HL-60 (cell line): ENCODE results near the gene LRRC74A.

ENCODE experiments used
- DNase-seq, 2 experiments: peaks; one replicate each; pipeline ENCODE4 v3.0.0-alpha.2; 2010 to 2020; ENCODE audit warnings: low read depth in 1 of 2, low spot score in 1 of 2
- H3K27ac ChIP-seq: fragments of 250-450 bp; sonication (Bioruptor Pico); replicated peaks from 2 replicates; pipeline ENCODE4 v1.5.1; 2020; ENCODE audit warnings: mild to moderate bottlenecking, moderate library complexity
- H3K27me3 ChIP-seq: fragments of 250-450 bp; sonication (Bioruptor Pico); 2 replicates; pipeline ENCODE4 v1.5.1; 2021; ENCODE audit warnings: mild to moderate bottlenecking, moderate library complexity; ENCODE audit not compliant: insufficient read depth, poor library complexity, severe bottlenecking
- H3K4me3 ChIP-seq: replicated peaks from 2 replicates; pipeline ENCODE4 v1.5.1; 2011; ENCODE audit warnings: mild to moderate bottlenecking, control low read depth, low read length; ENCODE audit not compliant: insufficient read depth
- CTCF ChIP-seq: IDR thresholded peaks from one replicate; pipeline ENCODE4 v1.5.1; 2011; ENCODE audit warnings: low read length, control low read depth, inconsistent platforms; ENCODE audit not compliant: insufficient read depth
- GABPA ChIP-seq: IDR thresholded peaks from 2 replicates; pipeline ENCODE4 v1.6.1; 2012; ENCODE audit warnings: low read depth
- POLR2AphosphoS5 ChIP-seq: IDR thresholded peaks from 2 replicates; pipeline ENCODE4 v1.6.1; 2012; ENCODE audit warnings: low read depth
- SPI1 ChIP-seq: IDR thresholded peaks from 2 replicates; pipeline ENCODE4 v1.6.1; 2012; ENCODE audit warnings: low read depth, mild to moderate bottlenecking, borderline replicate concordance
- long read RNA-seq: library from polyadenylated mRNA; unstranded; transcript quantifications from one replicate; pipeline ENCODE4 v2.0.0, GENCODE V29; 2020
- TF ChIP-seq, protein P1 (sequence below): IDR thresholded peaks from 2 replicates; pipeline ENCODE4 v1.6.1; 2012; ENCODE audit warnings: low read depth; ENCODE audit not compliant: insufficient replicate concordance

LRRC74A gene
- long read RNA-seq = 0 reads

DNA sequence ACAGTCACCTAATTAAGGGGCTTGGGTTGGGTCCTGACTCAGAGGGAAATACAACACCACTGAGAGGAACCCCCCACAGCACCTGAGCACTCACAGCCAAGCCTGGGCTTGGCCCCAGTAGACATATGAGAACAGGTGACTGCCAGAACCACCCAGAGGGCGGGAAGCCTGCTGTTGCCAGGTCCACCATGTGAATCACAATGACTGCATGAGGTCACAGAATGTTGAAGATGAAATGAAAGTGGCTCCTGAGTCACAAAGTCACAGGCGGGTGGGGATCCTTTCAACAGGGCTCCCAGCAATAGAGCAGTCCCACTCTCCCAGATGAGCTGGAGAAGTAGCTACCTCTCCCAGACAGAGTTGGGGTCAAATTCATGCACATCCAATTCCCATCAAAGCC lies at the start of gene LRRC74A:
Gene LRRC74A (plus strand): TSS at position 287 of the 400 bp plus-strand sequence. CDS start 290 bp downstream, outside the sequence.
- no peak for DNase-seq
- no peak within 1 kb of the TSS for H3K4me3 ChIP-seq
- TF ChIP-seq CTCF = no peak
- TF ChIP-seq GABPA = no peak
- TF ChIP-seq SPI1 = no peak
- TF ChIP-seq POLR2AphosphoS5 = no peak
- TF ChIP-seq, protein P1, sequence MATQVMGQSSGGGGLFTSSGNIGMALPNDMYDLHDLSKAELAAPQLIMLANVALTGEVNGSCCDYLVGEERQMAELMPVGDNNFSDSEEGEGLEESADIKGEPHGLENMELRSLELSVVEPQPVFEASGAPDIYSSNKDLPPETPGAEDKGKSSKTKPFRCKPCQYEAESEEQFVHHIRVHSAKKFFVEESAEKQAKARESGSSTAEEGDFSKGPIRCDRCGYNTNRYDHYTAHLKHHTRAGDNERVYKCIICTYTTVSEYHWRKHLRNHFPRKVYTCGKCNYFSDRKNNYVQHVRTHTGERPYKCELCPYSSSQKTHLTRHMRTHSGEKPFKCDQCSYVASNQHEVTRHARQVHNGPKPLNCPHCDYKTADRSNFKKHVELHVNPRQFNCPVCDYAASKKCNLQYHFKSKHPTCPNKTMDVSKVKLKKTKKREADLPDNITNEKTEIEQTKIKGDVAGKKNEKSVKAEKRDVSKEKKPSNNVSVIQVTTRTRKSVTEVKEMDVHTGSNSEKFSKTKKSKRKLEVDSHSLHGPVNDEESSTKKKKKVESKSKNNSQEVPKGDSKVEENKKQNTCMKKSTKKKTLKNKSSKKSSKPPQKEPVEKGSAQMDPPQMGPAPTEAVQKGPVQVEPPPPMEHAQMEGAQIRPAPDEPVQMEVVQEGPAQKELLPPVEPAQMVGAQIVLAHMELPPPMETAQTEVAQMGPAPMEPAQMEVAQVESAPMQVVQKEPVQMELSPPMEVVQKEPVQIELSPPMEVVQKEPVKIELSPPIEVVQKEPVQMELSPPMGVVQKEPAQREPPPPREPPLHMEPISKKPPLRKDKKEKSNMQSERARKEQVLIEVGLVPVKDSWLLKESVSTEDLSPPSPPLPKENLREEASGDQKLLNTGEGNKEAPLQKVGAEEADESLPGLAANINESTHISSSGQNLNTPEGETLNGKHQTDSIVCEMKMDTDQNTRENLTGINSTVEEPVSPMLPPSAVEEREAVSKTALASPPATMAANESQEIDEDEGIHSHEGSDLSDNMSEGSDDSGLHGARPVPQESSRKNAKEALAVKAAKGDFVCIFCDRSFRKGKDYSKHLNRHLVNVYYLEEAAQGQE = no peak
- H3K27me3 ChIP-seq = no peaks in the 10 kb centered on the region
- no peak within 1 kb of the TSS for H3K27ac ChIP-seq

DNA sequence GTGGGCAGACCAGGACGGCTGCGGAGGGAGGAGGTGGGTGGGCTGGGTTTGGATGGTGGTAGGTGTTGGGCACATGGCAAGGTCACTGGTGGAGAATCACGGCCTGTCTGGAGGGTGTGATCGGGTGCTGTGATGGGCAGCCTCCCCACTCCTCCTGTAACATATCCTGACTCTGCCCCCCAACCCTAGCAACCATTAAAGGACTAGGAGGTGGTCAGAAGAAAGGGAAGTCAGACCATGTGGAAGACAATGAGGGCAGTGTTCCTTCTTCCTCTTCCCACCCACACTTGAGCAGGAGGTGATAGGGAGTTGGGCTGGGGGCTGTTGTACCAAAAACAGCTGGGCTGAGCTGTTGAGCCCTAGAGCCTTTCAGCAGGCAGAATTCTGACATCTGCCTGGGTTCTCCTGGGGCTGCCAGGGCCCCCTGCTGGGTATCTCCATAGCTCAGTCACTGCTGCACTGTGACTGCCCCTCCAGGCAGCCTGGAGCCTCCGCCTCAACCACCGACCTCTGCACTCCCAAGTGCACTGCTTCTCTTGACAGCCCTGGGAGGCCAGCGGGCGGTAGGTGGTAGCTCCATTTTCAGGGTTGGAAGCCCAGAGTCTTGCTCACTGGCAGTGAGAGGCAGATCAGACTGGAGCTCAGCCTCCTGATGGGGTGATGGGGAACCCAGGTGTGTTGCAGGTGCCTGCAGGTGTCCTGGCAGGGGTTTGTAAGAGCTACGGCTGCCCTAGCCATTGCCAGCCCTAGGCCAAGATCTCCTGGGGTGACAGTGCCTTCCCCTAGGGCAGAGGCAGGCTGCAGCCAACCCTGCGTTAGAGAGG lies 49.6 kb upstream of the LRRC74A start:
- H3K27me3 ChIP-seq = no peaks in the 10 kb centered on the region
- TF ChIP-seq CTCF (no peak), SPI1 (peak; percentile 31; the same call in 1 of the 2 replicates)
- peak in 1 of 2 experiments; percentile 44 for DNase-seq
- no peak overlapping the region for H3K4me3 ChIP-seq
- no peak overlapping the region for H3K27ac ChIP-seq

DNA sequence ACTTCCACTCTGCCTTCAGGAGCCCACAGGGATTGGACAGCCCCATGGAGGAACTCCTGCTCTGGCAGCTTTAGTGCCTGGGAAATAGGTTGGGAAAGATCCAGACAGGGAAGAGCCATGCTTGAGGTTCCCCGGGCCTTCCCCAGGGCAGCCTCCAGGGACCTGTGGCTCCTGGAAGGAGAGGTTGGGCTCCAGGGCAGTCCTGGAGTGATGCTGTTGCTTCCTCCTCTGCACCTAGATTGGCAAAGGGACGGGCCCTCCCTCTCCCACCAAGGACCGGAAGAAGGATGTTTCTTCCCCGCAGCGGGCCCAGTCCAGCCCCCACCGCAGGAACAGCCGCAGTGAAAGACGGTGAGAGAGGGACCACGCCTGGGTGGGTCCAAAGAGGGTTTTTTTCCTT lies 48.5 kb upstream of the LRRC74A start:
- no peak overlapping the region for H3K4me3 ChIP-seq
- no peak for DNase-seq
- TF ChIP-seq, protein P1 = no peak
- TF ChIP-seq POLR2AphosphoS5 (no peak), SPI1 (no peak), GABPA (no peak), CTCF (no peak)
- no peak overlapping the region for H3K27ac ChIP-seq
- no peaks in the 10 kb centered on the region for H3K27me3 ChIP-seq

- no peak for DNase-seq
- TF ChIP-seq CTCF = no peak
- TF ChIP-seq, protein P1 = no peak
- TF ChIP-seq GABPA = no peak
- TF ChIP-seq POLR2AphosphoS5 = no peak
- no peak for TF ChIP-seq SPI1
- Histone ChIP-seq H3K4me3 (no peak overlapping the region), H3K27me3 (no peaks in the 10 kb centered on the region), H3K27ac (no peak overlapping the region)
Observed at GRCh38 chr14:76778546-76779215, 47.5 kb upstream of the LRRC74A start.
